Trophoblast cell (in vitro differentiated cells and primary cell): Measurements from ENCODE around the gene AKAP6.
A peak's percentile ranks its signal among the peaks of the same experiment; 100 is the strongest.

ENCODE experiments used
- DNase-seq, 2 donors: peaks; one replicate each; pipeline ENCODE4 v3.0.0-alpha.2; 2016
- H2AFZ ChIP-seq: 2 replicates; pipeline ENCODE4 v1.6.1; 2013; ENCODE audit warnings: low read length, moderate library complexity, mild to moderate bottlenecking; ENCODE audit not compliant: insufficient read depth, poor library complexity
- H2AK5ac ChIP-seq: 2 replicates; pipeline ENCODE4 v1.6.1; 2013; ENCODE audit warnings: mild to moderate bottlenecking, low read length
- H2BK120ac ChIP-seq: 2 replicates; pipeline ENCODE4 v1.6.1; 2013; ENCODE audit warnings: low read length, mild to moderate bottlenecking, moderate library complexity; ENCODE audit not compliant: insufficient read depth, poor library complexity
- H2BK12ac ChIP-seq: 2 replicates; pipeline ENCODE4 v1.6.1; 2013; ENCODE audit warnings: mild to moderate bottlenecking, low read length, moderate library complexity
- H2BK5ac ChIP-seq: 2 replicates; pipeline ENCODE4 v1.6.1; 2013; ENCODE audit warnings: low read length, low read depth, moderate library complexity, mild to moderate bottlenecking; ENCODE audit not compliant: poor library complexity
- H3K14ac ChIP-seq: 2 replicates; pipeline ENCODE4 v1.6.1; 2013; ENCODE audit warnings: mild to moderate bottlenecking, low read length
- H3K18ac ChIP-seq: 2 replicates; pipeline ENCODE4 v1.6.1; 2013; ENCODE audit warnings: mild to moderate bottlenecking, low read length
- H3K23ac ChIP-seq: 2 replicates; pipeline ENCODE4 v1.6.1; 2013; ENCODE audit warnings: low read length
- H3K27ac ChIP-seq: 2 replicates; pipeline ENCODE4 v1.5.1; 2013; ENCODE audit warnings: low read depth, mild to moderate bottlenecking, inconsistent platforms, low read length, moderate library complexity
- H3K27me3 ChIP-seq: 2 replicates; pipeline ENCODE4 v1.6.1; 2013; ENCODE audit warnings: inconsistent platforms, mild to moderate bottlenecking, low read length, moderate library complexity; ENCODE audit not compliant: insufficient read depth
- H3K36me3 ChIP-seq, 2 experiments: 1 replicate in 1 of 2; 2 replicates in 1 of 2; pipeline ENCODE4 v1.6.1; 2013; ENCODE audit warnings: low read length in 2 of 2, mild to moderate bottlenecking in 2 of 2, moderate library complexity in 1 of 2; ENCODE audit not compliant: insufficient read depth in 2 of 2, control insufficient read depth in 1 of 2
- H3K4ac ChIP-seq: 2 replicates; pipeline ENCODE4 v1.6.1; 2013; ENCODE audit warnings: low read depth, mild to moderate bottlenecking, low read length, moderate library complexity
- H3K4me1 ChIP-seq, 2 experiments: 1 replicate in 1 of 2; 2 replicates in 1 of 2; pipeline ENCODE4 v1.6.1; 2013; ENCODE audit warnings: low read length in 2 of 2, mild to moderate bottlenecking in 2 of 2, moderate library complexity in 1 of 2; ENCODE audit not compliant: insufficient read depth in 2 of 2, control insufficient read depth in 1 of 2
- H3K4me2 ChIP-seq: 2 replicates; pipeline ENCODE4 v1.6.1; 2013; ENCODE audit warnings: inconsistent platforms, mild to moderate bottlenecking, low read length, moderate library complexity
- H3K4me3 ChIP-seq: 2 replicates; pipeline ENCODE4 v1.5.1; 2013; ENCODE audit warnings: mild to moderate bottlenecking, low read depth, low read length, inconsistent platforms
- H3K79me1 ChIP-seq: one replicate; pipeline ENCODE4 v1.6.1; 2013; ENCODE audit warnings: low read length
- H3K79me2 ChIP-seq: 2 replicates; pipeline ENCODE4 v1.6.1; 2013; ENCODE audit warnings: low read length, mild to moderate bottlenecking; ENCODE audit not compliant: control insufficient read depth, insufficient read depth, poor library complexity
- H3K9ac ChIP-seq: 2 replicates; pipeline ENCODE4 v1.6.1; 2013; ENCODE audit warnings: mild to moderate bottlenecking, low read length
- H3K9me3 ChIP-seq: 2 replicates; pipeline ENCODE4 v1.6.1; 2013; ENCODE audit warnings: low read depth, mild to moderate bottlenecking, control low read depth, inconsistent platforms, low read length; ENCODE audit not compliant: insufficient read depth
- H4K12ac ChIP-seq: 2 replicates; pipeline ENCODE4 v1.6.1; 2013; ENCODE audit warnings: low read depth, mild to moderate bottlenecking, low read length, moderate library complexity
- H4K8ac ChIP-seq: 2 replicates; pipeline ENCODE4 v1.6.1; 2013; ENCODE audit warnings: low read depth, mild to moderate bottlenecking, low read length, moderate library complexity
- H4K91ac ChIP-seq: one replicate; pipeline ENCODE4 v1.6.1; 2013; ENCODE audit warnings: low read depth, mild to moderate bottlenecking, low read length, moderate library complexity
- WGBS: extraction: QIAGEN DNeasy Blood & Tissue Kit; methylation state at CpG from one replicate; pipeline ENCODE4 v1.1.7; 2013; ENCODE audit warnings: missing lambda C conversion rate; ENCODE audit not compliant: insufficient read length, insufficient coverage; ENCODE audit errors: extremely low coverage; 5-methylcytosine and 5-hydroxymethylcytosine counted together

Gene AKAP6

DNA sequence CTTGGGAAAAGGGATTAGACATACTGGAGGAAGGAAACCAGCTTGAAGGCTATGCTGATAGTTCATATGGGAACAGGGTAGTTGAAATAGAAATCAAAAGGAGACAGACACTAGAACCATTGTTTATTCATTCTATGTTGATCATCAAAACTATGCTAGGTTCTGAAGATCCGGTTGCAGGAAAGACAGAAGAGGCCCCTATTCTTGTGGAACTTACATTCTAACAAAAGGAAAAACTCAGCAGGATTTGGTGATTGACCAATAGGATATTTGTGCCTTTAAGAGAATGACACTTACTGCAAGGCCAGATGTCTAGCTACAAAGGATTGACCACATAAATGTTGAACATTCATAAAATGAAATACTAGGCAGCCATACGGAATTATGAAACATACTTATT, 179.2 kb downstream of the AKAP6 start:
- DNase-seq = peak in 1 of 2 donors; percentile 3
- Histone ChIP-seq H3K36me3 (no peaks in the 10 kb centered on the region), H3K27me3 (no peaks in the 10 kb centered on the region), H3K4me2 (no peak overlapping the region), H3K4me3 (no peak overlapping the region), H4K8ac (no peak overlapping the region), H3K14ac (no peak overlapping the region), H3K23ac (no peak overlapping the region), H3K4ac (no peak overlapping the region), H4K12ac (no peak overlapping the region), H2BK5ac (no peak overlapping the region), H3K27ac (no peak overlapping the region), H3K4me1 (peaks cover 4 to 5% of the 10 kb centered on the region in 2 experiments), H3K9me3 (no peaks in the 10 kb centered on the region), H2BK120ac (no peak overlapping the region), H3K18ac (no peak overlapping the region), H3K79me1 (peaks cover 5% of the 10 kb centered on the region), H2AK5ac (no peak overlapping the region), H3K79me2 (no peaks in the 10 kb centered on the region), H3K9ac (no peak overlapping the region), H2BK12ac (no peak overlapping the region), H2AFZ (no peak overlapping the region), H4K91ac (no peak overlapping the region)
- WGBS = no CpG with 5 or more reads among the region's 2 CpGs

DNA sequence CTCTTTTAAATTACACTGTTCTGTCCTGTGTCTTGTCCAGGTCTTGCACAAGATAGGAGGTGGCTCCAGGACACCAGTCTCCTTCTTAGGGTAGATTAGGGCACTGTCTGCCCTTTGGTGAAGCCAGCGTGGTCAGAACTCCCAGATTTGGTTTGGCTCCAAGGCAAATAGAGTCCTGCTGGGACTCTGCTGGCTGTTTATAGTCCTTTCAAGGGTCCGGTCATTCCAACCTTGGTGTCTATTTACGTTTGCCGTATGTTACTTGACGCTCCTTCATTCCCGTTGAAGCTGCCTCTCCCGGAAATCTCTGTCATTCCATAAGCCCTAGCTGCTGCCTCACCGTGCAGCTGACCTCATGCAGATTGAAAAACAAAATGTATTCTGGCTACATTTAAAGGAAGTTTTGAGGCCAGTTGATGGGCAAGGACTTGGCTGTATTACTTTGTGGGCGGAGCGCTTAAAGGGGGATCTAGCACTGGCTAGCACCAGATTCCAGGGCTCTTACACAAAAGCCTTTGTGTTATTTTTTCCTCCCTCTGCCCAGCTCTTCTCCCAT, 180.6 kb downstream of the AKAP6 start:
- H3K27me3 ChIP-seq = no peaks in the 10 kb centered on the region
- peak overlapping the region; percentile 9 for H2BK5ac ChIP-seq
- H4K8ac ChIP-seq = peak overlapping the region; percentile 53
- no peak overlapping the region for H3K9ac ChIP-seq
- no peak overlapping the region for H2BK120ac ChIP-seq
- H3K4me1 ChIP-seq = peaks cover 4 to 5% of the 10 kb centered on the region in 2 experiments
- H3K79me2 ChIP-seq = no peaks in the 10 kb centered on the region
- H2AK5ac ChIP-seq = no peak overlapping the region
- no peak overlapping the region for H3K27ac ChIP-seq
- H3K4me2 ChIP-seq = no peak overlapping the region
- H3K9me3 ChIP-seq = no peaks in the 10 kb centered on the region
- peak; percentile 6 to 46 for DNase-seq
- no peak overlapping the region for H3K4me3 ChIP-seq
- H3K36me3 ChIP-seq = no peaks in the 10 kb centered on the region
- peak overlapping the region; percentile 54 for H2BK12ac ChIP-seq
- WGBS = no CpG with 5 or more reads among the region's 10 CpGs
- H3K79me1 ChIP-seq = peaks cover 5% of the 10 kb centered on the region
- H3K14ac ChIP-seq = peak overlapping the region; percentile 29
- no peak overlapping the region for H3K18ac ChIP-seq
- H3K4ac ChIP-seq = no peak overlapping the region
- peak overlapping the region; percentile 45 for H2AFZ ChIP-seq
- no peak overlapping the region for H4K12ac ChIP-seq
- no peak overlapping the region for H3K23ac ChIP-seq
- H4K91ac ChIP-seq = no peak overlapping the region

DNA sequence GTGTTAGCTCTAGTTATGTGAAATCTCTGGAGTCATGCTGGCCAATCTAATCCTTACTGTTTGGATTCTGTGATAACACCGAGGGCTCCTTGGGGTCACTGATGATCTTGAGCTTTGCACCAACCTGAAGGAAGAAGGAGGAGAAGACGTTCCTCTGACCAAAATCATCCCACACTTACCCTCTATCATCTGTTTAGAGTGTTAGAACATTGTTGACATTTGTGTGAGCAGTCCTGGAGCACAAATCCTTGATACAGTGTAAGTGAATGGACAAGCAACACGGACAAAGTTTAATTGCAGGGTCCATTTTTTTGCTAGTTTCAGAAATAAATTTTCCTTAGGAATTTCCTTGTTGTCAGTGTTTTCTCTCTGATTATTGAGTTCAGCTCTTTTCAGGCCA, 181.7 kb downstream of the AKAP6 start:
- Histone ChIP-seq H4K91ac (no peak overlapping the region), H3K9me3 (no peaks in the 10 kb centered on the region), H3K4me3 (no peak overlapping the region), H3K4me2 (no peak overlapping the region), H4K8ac (no peak overlapping the region), H4K12ac (no peak overlapping the region), H3K23ac (no peak overlapping the region), H3K27ac (no peak overlapping the region), H3K18ac (no peak overlapping the region), H3K14ac (no peak overlapping the region), H2AK5ac (no peak overlapping the region), H2AFZ (no peak overlapping the region), H3K4ac (no peak overlapping the region), H3K4me1 (peaks cover 4 to 5% of the 10 kb centered on the region in 2 experiments), H3K27me3 (no peaks in the 10 kb centered on the region), H3K79me1 (peaks cover 5% of the 10 kb centered on the region), H2BK5ac (no peak overlapping the region), H2BK12ac (no peak overlapping the region), H3K36me3 (no peaks in the 10 kb centered on the region), H3K9ac (no peak overlapping the region), H3K79me2 (no peaks in the 10 kb centered on the region), H2BK120ac (no peak overlapping the region)
- no CpG with 5 or more reads among the region's 3 CpGs for WGBS
- no peak for DNase-seq

GRCh38 chr14:32512348-32512747, 183.2 kb downstream of the AKAP6 start:
- no peak overlapping the region for H3K18ac ChIP-seq
- H3K4ac ChIP-seq = no peak overlapping the region
- H2BK120ac ChIP-seq = no peak overlapping the region
- H2AFZ ChIP-seq = no peak overlapping the region
- peaks cover 4 to 5% of the 10 kb centered on the region in 2 experiments for H3K4me1 ChIP-seq
- no peaks in the 10 kb centered on the region for H3K27me3 ChIP-seq
- no peak overlapping the region for H3K27ac ChIP-seq
- no CpG with 5 or more reads among the region's 3 CpGs for WGBS
- no peak overlapping the region for H3K23ac ChIP-seq
- no peak overlapping the region for H2AK5ac ChIP-seq
- H3K9me3 ChIP-seq = peaks cover 2% of the 10 kb centered on the region
- no peak overlapping the region for H3K9ac ChIP-seq
- H2BK5ac ChIP-seq = no peak overlapping the region
- H4K91ac ChIP-seq = no peak overlapping the region
- H3K14ac ChIP-seq = no peak overlapping the region
- peaks cover 5% of the 10 kb centered on the region for H3K79me1 ChIP-seq
- no peak overlapping the region for H3K4me3 ChIP-seq
- no peak overlapping the region for H3K4me2 ChIP-seq
- no peak overlapping the region for H2BK12ac ChIP-seq
- no peaks in the 10 kb centered on the region for H3K79me2 ChIP-seq
- no peaks in the 10 kb centered on the region for H3K36me3 ChIP-seq
- no peak overlapping the region for H4K12ac ChIP-seq
- DNase-seq = no peak
- H4K8ac ChIP-seq = no peak overlapping the region
